GM19372 (cell line): ENCODE measurements around the gene B4GALNT3.
A peak's percentile ranks its signal among the peaks of the same experiment; 100 is the strongest.
"Not testable (repeated sequence)": the region's sequence is repeated elsewhere in the genome, so short reads cannot be mapped to it uniquely, and the experiment has no call there.

Experiments
- ATAC-seq: cut with Tn5 transposase; IDR thresholded peaks from one replicate; pipeline ENCODE4 v1.9.1; 2021; ENCODE audit warnings: mild to moderate bottlenecking, low read depth, moderate library complexity; ENCODE audit not compliant: unreplicated experiment

B4GALNT3 gene

DNA sequence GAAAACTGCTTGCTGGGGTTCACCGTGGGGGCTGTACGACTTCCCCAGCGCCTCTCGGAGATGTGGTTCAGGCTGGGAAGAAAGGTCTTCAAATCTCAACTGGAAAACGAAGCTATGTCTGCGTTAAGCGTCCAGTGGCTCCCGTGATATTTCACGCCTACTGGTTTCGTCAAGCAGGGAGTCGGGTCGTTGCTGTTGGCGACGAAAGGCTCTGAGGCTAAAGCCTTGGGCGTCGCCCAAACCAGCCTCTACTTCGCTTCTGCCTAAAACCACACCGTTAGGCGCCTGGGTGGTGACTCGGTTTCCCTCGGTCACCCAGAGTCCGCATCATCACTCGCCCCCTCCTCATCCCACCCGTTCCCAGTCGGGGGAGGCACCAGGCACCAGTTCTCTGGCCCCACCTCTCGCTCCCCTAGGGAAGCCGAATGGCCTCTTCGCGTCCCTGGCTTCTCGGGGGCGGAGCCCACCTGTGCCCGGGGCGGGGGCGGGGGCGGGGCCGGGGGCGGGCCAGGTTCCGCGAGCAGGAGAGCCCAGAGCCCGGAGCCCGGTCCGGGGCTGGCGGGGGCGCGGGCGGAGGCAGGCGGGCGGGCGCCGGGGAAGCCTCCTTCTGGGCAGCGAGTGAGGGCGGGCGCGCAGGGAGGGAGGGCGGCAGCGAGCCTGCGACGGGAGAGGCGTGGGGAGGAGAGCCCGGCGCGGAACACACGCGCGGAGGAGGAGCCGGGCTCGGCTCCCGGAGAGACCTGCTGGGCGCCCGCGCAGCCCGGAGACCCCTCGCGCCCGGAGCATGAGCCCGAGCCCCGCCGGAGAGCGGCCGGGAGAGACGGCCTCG is at the start of gene B4GALNT3:
B4GALNT3 (plus strand) TSS at position 510 of the 829 bp plus-strand sequence. CDS start 438 bp downstream, outside the sequence.
- no peak for ATAC-seq

DNA sequence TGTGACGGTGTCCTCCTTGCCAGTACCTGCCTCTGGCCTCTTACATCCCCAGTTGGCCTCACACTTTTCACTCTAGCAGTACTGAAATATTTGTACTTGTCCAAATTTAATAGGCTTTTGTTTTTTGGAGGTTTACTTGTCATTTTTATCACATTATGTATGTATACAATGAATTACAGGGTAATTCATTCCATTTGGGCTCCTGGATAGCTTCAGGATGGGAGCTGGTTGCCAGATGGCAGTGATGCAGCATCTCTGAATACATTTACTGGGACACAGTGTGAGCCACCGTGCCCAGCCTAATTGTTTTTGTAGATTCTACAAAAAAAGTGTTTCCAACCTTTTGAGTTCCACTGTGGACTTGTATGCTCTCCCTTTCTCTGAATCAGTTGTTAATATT is 44.9 kb upstream of the B4GALNT3 start:
- no peak for ATAC-seq

DNA sequence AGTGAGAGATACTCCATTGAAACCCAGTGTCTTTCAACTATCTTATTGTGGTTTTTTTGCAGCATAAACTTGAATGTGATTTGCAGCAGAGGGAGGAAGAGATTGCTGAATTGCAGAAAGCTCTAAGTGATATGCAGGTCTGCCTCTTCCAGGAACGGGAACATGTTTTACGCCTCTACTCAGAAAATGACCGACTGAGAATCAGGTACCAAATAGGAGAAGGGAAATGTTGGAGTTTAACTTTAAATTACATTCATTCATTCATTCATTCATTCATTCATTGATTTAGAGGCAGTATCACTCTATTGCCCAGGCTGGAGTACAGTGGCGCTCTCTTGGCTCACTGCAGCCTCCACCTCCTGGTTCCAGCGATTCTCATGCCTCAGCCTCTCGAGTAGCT is 41.3 kb upstream of the B4GALNT3 start:
- ATAC-seq, result no peak

DNA sequence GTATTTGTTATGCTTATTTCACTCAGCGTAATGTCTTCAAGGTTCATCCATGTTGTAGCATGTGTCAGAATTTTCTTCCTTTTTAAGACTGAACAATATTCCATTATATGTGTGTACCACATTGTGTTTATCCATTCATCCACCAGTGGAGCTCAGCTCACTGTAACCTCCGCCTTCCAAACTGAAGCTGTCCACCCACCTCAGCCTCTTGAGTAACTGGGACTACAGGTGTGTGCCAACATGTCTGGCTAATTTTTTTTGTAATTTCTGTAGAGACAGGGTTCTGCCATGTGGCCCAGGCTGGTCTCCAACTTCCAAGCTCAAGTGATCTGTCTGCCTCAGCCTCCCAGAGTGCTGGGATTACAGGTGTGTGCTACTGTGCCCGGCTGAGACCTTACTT is 37.2 kb upstream of the B4GALNT3 start:
- ATAC-seq, result no peak

DNA sequence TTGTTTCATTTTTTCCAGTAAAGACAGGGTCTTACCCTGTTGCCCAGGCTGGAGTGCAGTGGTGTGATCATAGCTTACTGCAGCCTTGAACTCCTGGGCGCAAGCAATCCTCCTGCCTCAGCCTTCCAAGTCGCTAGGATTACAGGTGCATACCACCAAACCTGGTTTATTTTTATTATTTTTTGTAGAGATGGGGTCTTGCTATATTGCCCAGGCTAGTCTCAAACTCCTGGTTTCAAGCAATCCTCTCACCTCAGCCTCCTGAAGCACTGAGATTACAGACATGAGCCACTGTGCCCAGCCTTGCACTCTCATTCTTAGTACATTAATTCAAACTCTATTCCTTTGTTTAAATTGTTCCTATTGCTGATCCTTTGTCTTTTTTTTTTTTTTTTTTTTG is 24.0 kb upstream of the B4GALNT3 start:
- not testable (repeated sequence) for ATAC-seq

DNA sequence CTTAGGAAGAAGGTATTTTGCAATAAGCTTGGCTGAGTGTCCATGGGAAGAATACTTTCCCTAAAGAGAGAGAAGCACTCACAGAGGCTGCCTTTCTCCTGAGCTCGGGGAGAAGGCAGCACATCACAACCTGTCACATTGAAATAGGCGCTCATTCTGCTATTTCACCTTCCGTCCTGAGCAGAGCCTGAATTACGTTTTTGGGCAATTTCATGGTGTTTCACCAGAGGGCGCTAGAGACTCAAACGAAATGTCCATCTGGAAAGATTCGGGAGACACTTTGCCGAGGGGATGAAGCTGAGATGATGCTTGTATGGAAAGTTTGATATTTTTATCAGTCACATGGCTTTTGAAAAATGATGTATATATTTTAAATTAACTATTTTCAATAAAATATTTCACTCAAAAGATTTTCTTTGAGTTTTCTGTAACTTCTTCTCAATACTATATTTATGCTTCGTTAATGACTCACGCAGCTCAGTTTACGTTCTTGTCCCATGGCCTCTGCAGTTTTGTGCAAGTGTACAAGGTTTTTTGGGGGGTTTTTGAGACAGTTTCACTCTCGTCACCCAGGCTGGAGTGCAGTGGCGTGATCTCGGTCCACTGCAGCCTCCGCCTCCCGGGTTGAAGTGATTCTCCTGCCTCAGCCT is 17.4 kb upstream of the B4GALNT3 start:
- ATAC-seq, result no peak

DNA sequence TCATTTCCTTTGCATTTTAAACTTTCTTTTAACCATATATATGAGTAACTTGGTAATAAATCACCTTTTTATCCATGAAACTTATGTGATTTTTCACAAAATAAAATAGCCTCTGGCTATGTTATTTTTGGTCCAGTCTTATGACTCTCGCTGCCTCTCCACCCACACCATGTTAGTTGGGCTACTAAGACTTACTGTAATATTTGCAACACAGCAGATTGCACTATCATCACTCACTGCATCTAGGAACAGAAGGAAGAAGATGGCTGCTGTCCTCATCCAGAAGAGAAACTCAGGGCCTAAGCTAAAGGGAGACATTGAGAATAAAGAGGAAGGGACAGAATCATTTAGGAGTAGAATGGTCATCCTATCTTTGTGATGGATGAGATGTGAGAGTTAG is 12.6 kb upstream of the B4GALNT3 start:
- ATAC-seq, result no peak

DNA sequence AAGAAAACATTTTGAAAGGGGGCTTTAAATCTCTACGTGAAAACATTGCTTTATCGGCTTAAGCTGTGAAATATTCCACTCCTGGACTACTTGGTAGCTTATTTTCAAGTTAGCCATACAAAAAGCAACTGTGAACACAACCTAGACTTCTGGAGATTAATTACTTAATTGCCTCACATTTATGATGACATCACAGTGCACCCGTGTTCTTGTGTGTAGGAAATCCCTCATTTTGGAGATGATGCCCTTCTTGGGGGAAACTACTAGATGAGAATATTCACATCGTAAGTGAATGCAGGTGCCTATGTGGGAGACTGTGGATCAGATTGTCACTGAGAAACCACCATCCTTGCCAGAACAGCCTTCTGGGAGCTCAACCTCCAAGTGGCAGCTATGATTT is 10.5 kb upstream of the B4GALNT3 start:
- ATAC-seq, result no peak

DNA sequence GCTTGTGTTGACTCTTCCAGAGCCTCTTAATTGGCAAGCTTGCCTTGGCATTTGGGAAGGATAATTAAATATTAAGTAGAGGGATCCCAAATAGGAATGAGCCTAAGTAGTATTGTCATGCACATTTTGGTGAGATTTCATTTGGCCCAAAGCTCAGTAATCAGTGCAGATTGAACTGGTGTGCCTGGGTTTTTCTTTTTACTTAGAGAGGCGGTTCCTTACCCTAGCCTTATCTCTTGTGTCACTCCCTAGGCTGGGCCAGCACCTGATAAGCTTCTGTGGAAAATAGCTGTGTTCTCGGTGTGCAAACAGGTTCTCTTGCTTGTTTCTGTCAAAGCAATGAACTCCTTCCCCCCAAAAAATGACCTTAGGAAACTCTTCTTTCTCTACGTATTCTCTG is 9.3 kb upstream of the B4GALNT3 start:
- no peak for ATAC-seq

DNA sequence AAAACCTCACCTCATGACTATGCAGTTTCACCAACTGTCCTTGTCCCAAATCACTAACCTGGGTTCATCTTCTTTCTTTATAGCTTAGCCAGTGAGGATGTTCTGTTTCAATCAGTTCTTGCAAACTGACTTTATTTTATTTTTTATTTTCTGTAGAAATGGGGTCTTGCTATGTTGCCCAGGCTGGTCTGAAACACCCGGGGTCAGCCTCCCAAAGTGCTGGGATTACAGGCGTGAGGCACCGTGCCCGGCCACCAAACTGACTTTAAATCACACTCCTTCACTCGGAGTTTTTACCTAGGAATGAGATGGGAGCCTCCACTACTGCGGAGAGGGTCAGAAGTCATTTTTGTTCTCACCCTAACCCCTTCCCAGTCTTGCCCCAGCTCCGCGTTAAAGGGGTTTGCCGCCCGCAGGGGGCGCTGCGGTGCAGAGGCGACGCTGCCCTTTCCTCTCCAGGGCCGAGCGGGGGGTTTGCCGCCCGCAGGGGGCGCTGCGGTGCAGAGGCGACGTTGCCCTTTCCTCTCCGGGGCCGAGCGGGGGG is 7.0 kb upstream of the B4GALNT3 start:
- ATAC-seq, result peak; percentile 62

DNA sequence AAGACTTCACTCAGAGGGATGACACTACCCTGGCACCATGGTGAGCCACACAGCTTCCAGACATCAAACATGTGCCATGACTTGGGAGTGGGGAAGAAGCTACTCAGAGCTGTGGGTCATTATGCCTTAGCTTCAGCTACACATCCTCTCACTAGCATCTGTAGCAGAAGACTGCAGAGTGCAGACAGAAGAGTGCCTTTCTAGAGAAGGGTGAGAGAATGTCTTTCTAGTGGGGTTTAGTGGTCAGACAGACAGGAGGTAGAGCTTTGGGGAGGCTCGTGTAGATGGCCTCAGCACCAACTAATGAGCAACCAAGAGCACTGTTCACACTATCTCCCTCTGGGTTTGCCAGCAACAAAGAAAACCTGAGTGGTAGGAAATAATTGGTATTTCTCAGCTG is 4.9 kb upstream of the B4GALNT3 start:
- no peak for ATAC-seq

DNA sequence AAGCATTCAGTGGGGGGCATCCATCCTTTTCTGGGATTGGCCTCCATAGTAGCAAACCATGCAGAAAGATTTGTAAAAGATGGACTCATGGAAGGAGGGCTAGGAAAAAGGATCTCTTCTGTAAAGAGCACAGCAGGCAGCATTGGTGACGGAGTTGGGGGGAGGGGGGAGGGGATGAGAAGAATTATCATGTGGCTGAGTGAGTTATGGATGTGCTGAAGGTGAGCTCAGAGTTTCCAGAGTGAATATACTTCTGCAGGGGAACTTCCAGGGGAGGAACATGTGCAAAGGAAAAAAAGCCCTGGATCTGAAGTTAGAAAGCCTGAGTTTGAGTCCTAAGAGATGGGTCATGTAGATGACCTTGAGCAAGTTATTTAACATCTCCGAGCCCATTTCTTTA is 3.9 kb upstream of the B4GALNT3 start:
- ATAC-seq, result no peak

DNA sequence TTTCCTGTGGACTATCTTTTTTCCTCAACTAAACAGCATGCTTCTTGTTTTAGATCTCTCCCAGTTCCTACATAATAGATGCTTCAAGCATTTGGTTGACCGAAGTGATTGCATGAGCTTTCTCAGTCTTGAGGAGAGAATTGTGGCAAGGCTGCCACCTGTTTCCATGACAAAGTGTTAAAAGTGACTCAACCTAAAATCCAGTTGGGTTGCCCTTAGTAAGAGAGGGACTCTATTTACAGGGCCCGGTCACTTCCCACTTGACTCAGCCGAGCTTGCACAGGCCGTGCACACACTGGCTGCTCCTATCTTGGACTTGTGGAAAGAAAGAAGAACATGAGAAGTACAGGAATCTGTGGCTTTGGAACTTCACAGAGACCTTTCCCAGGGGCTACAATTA is 2.1 kb upstream of the B4GALNT3 start:
- ATAC-seq, result no peak

DNA sequence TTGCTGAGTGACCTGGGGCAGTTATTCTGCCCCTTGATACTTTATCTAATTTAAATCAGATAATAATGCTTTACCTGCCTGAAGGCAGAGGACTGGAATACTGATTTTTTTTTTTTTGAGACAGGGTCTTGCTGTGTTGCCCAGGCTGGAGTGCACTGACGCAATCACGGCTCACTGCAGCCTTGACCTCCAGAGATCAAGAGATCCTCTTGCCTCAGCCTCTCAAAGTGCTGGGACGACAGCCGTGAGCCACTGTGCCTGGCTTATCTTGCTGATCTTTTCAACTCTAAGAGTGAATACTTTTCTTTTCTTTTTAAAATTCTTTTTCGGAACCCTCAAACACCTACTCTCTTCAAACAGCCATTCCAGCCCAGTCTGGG is 699 bp upstream of the B4GALNT3 start:
- ATAC-seq, result no peak

DNA sequence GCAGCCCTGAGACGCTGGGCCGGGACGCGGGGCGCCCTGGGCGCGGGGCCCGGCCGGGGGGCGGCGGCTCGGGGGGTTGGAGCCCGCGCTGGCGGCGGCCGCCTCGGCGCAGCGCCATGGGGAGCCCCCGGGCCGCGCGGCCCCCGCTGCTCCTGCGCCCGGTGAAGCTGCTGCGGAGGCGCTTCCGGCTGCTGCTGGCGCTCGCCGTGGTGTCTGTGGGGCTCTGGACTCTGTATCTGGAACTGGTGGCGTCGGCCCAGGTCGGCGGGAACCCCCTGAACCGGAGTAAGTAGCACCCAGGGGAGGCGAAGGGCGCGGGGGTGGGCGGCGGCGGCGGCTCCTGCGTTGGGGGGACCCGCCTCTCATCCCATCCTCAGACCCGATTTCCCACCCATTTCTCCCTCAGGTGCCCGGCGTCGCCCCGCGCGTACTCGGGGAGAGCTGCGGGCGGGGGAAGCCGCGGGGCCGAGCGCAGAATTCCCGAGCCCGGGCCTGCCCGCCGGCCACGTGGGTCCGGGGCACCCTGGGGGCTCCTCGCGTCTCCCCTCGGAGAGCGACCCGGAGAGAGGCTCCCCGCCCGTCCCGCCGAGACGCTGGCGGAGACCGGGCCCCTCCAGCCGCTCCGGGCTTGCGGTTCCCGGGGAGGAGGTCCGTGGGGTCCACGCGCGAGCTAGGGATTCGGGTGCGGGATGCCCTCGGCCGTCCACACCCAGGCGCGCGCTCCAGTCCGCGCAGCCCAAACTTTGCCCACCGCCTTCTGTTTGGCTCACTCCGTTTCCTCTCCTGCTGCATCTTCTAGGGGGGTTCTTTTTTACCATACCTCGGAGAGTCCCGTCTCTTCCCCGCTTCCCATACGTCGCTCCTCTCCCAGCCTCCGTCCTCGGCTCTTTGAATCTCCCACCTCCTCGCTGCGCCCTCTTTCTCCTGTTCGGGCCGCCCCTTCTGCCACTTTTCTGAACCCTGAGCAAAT is 807 bp downstream of the B4GALNT3 start:
- ATAC-seq, result no peak

DNA sequence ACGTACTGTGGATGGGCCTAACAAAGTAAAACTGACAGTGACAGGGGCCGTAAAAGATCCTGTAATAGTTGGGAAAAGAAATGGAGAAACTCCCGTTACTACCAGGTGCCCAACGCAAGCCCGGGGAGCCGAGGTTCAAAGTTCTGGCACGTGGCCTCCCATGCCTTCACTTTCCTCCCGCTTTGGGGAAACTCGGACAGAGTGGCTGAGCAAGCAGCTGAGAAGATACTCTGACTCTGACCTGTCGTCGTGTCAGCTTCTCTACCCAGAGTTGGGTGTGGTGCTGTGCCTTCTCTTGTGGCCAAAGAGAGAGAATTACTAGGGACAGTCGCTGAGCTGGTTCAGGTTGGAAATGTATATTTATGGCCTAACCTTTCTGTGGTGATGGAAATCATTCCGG is 1.7 kb downstream of the B4GALNT3 start:
- no peak for ATAC-seq

DNA sequence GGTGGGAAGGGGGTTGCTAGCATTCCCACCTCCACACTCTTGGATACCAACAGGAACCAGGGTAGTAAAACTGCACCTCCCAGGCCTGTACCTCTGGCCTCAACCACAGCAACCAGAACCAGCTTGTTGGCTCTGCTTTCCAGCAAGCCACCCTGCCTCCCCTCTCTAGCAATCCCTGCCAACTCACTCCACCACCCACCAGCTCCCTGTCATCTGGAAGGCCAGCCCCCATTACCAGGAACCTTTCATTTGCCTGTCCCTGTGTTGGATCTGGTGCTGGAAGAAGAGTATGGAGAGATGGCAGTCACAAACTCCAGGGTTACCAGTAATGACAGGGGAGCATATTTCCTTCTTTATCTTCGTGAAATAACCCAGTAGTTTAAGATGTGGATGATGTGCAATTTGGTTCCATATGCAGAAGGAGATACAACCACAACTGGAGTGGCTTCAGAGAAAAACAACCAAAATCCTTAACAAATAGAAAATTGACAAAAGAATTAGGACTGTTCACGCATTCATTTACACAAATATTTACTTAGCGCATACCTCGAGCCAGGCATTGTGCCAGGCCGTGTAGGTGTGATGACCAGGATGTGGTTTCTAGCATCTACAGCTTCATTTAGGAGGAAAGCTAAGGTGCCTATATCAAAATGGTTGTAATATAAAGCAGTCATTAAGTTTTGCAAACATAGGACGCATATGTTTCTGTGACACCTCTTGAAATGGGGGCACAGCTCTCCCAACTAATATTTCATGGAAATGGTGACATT is 3.4 kb downstream of the B4GALNT3 start:
- no peak for ATAC-seq

DNA sequence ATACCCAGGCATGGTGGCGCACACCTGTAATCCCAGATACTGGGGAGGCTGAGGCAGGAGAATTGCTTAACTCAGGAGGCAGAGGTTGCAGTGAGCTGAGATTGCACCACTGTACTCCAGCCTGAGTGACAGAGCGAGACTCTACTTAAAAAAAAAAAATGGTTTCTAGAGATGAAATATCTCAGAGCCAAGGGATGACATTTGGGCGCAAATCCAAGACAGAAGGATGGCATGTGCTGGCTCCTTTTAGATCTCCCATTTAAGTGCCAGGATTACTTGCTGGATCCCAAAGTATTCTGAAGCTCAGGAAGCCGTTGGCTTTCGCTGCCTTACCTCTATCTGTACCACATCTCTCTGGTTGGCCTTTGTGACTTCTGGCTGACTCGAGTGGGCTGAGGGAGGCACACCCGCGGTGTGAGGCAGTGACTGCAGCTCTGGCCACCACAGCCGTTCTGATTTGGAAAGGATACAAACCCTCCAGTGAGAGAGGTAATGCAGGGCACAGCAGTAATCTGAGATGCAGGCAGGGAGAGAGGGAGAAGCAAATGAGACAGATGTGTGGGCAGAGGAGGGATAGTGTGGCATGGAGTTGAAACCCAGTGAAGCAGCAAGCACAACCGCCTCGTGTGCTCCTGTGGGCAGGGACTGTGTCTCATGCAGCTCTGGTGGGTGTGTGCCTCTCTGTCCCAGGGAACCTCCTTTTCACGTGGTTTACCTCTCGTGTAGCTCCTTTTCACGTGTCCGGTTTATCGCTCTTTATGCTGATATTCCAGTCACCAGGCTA is 4.9 kb downstream of the B4GALNT3 start:
- ATAC-seq, result no peak

DNA sequence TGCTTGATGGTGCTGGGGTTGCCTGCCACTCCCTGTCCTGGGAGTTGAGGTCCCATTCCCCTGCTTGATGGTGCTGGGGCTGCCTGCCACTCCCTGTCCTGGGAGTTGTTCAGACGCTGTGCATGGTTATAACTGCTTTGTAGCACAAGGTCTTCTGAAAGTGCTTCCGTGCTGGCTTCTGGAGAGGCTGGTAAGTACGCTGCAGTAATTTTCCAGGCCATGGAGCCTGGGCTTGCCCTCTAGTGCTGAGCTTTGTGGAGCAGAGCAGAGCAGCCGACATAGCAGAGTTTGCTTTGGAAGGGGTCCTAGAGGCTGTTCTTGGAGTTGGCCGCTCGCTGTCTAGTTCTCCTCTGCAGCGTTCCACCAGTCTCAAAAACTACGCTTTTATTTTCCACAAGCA is 6.3 kb downstream of the B4GALNT3 start:
- no peak for ATAC-seq
